Activated CD8-positive, alpha-beta memory T cell treated with anti-CD3 and anti-CD28 coated beads, Interleukin-2, amount 50 U/mL, for 24 hours (primary cell): ENCODE results near the gene INPP5E.

ENCODE experiments used
- DNase-seq: peaks from one replicate; pipeline ENCODE4 v3.0.0-alpha.2; 2020; ENCODE audit errors: extremely low read depth

INPP5E gene

DNA sequence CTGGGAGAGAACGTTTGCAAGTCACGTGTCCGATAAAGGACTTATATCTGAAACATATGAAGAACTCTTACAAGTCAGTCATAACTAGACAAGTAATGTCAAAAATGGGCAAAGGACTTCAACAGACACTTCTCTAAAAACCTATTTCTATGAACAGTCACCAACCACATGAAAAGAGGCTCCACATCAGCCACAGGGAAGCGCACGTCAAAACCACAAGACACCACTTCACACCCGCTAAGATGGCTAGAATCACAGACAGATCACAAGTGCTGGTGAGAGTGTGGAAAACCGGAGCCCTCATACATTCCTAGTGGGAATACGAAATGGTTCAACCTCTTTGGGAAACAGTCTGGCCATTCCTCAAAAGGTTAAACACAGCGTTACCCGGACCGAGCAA, 54.6 kb downstream of the INPP5E start:
- no peak for DNase-seq

DNA sequence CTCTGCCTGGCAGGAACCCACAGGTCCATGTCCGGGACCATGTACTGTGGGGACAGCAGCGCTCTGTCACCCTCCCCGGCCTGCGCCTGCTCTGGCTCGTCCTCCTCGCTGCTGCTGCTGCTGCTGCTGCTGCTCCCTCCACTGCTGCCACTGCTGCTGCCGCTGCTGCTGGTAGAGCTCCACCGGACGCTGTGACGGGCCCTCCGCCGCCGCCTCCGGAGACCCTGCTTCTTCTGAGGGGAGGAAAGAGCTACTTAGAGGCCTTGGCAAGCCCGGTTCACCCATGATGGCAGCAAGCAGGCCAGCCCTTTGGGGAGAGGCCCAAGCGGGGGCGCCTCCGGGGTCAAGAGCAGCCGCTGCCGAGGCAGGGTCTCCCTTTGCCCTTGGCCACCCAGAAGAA, 56.2 kb downstream of the INPP5E start:
- DNase-seq = no peak

DNA sequence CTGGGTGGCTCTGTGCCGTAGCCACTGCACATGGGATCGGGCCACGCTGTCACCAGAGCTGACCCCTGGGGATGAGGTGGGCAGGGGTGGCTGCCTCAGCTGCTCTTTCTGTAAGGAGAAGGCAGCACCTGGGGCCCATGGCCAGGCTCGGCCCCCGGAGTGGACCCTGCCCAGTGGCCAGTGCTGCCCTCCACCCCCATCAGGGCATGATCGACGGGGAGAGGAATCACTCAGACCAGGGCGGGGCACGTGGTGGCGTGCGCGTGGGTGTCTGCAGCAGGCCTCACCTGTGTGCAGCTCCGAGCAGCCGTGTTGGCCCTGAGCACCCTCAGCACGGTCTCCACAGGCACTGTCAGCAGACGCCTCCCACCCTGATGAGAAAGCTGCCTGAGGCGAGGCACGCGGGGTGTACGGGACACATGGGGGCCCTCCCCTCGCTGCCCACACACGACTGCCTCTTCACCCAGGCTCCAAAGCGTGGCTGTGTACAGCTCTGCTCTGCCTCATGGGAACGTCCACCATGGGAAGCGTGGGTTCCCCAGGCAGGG, 57.6 kb downstream of the INPP5E start:
- no peak for DNase-seq

- DNase-seq = no peak
Measured at GRCh38 chr9:136381311-136381710, 58.3 kb downstream of the INPP5E start.

DNA sequence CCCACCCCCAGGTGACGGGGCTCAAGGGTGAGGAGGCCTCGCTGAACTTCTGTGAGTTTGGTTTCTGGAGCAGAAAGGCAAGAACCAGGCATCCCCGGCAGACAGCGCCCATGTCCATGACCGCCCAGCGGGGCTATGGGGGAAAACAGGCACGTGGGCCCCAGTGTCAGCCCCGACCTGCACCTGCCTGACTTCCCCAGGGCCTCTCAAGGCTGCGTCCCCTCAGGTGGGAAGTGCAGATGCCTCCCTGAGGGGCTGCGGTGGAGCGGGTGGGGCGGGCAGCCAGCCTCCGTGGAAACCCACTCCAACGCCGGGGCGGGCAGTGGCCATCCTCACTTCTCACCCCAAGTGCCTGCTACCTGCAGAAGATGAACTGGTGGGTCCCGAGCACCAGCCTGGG, 59.3 kb downstream of the INPP5E start:
- no peak for DNase-seq

GRCh38 chr9:136379891-136380290, 59.8 kb downstream of the INPP5E start:
- no peak for DNase-seq

DNA sequence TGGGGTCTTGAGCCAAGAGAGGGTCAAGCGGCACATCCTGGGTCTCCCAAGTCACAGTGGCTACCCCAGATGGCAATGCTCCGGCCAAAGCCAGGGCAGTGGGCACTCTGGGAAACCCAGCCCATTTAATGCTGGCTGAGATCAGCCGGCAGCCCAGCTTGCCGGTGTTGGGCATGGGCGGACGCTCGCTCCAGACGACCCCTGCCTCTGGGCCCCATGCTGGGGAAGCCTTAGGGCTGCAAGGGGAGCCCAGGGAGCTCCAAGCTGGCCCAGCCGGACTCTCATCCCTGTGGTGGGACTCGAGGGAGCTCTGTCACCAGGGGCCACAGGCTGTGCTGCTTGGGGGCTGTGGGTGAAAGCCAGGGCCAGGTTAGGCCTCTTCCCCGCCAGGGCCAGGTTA, 60.2 kb downstream of the INPP5E start:
- no peak for DNase-seq

DNA sequence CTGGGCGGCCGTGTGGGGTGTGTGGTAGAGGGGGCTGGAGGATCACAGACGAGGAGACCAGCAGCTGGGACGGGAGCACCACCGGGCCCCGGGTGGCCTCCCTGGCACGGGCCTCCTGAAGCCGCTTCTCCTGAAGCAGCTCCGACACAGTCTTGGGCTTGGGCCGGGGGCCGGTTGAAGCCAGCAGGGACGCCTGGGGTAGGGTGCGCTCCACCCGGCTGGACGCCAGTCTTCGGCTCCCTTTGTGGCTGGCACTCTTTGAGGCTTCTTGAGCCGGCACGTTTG, 60.7 kb downstream of the INPP5E start:
- DNase-seq = no peak
